ENCODE data around the gene FAM13B. TPM values are rescaled to one million over a fixed set of nuclear protein-coding genes. Genes with fewer than 3 reads are reported as not detected.

FAM13B gene
- total and polyA plus RNA-seq, 2 experiments from 2014 or later = 10.7 to 15.3 TPM

DNA sequence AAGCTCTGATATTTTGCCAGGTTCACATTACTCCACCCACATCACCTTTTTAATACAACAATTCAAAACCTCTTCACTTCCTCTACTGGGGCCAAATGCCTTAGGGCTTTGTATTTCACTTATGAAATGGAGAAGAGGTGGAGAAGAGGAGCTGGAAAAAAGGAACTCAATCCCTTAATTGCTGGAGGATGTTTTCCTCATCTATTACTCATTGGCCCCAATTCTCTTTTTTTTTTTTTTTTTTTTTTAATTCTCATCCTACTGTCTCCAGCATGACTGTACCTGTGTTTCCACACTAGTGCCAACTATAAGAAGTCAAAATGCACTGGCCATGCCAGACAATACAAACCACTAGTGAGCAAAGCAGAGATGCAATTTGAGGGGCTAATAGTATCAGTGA is 20.9 kb downstream of the FAM13B start:
- Histone ChIP-seq H3K4me3 (no peak overlapping the region), H3K4me1 (ENCODE audit: low read depth) (no peaks in the 10 kb centered on the region), H3K27me3 (no peaks in the 10 kb centered on the region), H3K36me3 (peaks cover 43% of the 10 kb centered on the region), H3K27ac (no peak overlapping the region), H3K9me3 (ENCODE audit: low read depth) (no peaks in the 10 kb centered on the region)
- no peak for DNase-seq (ENCODE audit: low read depth in 1 of 2, low spot score in 1 of 2)
- TF ChIP-seq, protein P1, sequence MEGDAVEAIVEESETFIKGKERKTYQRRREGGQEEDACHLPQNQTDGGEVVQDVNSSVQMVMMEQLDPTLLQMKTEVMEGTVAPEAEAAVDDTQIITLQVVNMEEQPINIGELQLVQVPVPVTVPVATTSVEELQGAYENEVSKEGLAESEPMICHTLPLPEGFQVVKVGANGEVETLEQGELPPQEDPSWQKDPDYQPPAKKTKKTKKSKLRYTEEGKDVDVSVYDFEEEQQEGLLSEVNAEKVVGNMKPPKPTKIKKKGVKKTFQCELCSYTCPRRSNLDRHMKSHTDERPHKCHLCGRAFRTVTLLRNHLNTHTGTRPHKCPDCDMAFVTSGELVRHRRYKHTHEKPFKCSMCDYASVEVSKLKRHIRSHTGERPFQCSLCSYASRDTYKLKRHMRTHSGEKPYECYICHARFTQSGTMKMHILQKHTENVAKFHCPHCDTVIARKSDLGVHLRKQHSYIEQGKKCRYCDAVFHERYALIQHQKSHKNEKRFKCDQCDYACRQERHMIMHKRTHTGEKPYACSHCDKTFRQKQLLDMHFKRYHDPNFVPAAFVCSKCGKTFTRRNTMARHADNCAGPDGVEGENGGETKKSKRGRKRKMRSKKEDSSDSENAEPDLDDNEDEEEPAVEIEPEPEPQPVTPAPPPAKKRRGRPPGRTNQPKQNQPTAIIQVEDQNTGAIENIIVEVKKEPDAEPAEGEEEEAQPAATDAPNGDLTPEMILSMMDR (IDR thresholded peaks at IDR 0.05; ENCODE audit: low read depth, low read length) = no peak

DNA sequence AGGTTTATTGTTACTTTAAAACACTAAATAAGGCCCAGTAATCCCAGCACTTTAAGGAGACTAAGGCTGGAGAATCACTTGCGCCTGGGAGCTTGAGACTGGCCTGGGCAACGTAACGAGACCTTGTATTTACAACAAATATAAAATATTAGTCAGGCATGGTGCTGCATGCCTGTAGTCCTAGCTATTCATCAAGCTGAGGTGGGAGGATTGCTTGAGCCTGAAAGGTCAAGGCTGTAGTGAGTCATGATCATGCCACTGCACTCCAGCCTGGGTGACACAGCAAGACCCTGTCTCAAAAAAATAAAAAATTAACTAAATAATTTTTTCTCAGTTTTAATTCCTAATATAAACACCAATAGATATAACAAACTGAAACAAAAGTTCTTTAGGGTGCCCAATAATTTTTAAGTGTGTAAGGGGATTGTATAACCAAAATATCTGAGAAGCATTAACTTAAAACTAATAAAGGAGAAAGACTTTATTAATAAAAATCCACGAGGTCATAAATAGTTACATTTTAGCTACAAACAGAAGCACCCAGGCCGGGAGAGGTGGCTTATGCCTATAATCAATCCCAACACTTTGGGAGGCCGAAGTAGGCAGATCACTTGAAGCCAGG is 32.7 kb downstream of the FAM13B start:
- TF ChIP-seq, protein P1 (IDR thresholded peaks at IDR 0.05; ENCODE audit: low read depth, low read length) = no peak
- H3K9me3 ChIP-seq (ENCODE audit: low read depth) = no peaks in the 10 kb centered on the region
- H3K36me3 ChIP-seq = peaks cover 22% of the 10 kb centered on the region
- peak in 1 of 2 donors; percentile 54 for DNase-seq (ENCODE audit: low read depth in 1 of 2, low spot score in 1 of 2)
- H3K4me1 ChIP-seq (ENCODE audit: low read depth) = no peaks in the 10 kb centered on the region
- H3K27me3 ChIP-seq = no peaks in the 10 kb centered on the region
- no peak overlapping the region for H3K4me3 ChIP-seq
- H3K27ac ChIP-seq = no peak overlapping the region

DNA sequence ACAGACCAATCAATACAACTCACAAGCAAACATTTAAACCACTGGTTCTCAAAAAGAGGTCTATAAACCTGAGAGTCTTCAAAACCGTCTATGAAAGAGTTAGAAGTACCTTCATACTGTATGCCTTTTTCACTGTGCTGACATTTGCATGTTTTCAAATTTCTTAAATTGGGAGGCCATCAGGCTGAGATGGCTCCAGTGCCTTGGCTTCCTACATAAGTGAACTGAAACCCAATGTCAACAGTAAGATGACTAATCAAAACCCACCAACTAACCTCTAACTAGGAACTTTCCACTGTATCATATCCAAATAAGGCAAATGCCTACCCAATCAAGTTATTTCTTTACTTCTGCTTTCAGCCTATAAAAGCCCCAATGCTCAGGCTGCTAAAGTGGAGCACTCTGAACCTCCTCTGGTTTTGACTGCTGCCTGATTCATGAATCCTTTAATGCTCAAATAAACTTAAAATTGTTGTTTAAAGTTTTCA is 35.1 kb downstream of the FAM13B start:
- peaks cover 18% of the 10 kb centered on the region for H3K36me3 ChIP-seq
- no peaks in the 10 kb centered on the region for H3K9me3 ChIP-seq (ENCODE audit: low read depth)
- H3K4me3 ChIP-seq = no peak overlapping the region
- no peaks in the 10 kb centered on the region for H3K27me3 ChIP-seq
- DNase-seq (ENCODE audit: low read depth in 1 of 2, low spot score in 1 of 2) = no peak
- no peaks in the 10 kb centered on the region for H3K4me1 ChIP-seq (ENCODE audit: low read depth)
- H3K27ac ChIP-seq = no peak overlapping the region
- TF ChIP-seq, protein P1 (IDR thresholded peaks at IDR 0.05; ENCODE audit: low read depth, low read length) = no peak

DNA sequence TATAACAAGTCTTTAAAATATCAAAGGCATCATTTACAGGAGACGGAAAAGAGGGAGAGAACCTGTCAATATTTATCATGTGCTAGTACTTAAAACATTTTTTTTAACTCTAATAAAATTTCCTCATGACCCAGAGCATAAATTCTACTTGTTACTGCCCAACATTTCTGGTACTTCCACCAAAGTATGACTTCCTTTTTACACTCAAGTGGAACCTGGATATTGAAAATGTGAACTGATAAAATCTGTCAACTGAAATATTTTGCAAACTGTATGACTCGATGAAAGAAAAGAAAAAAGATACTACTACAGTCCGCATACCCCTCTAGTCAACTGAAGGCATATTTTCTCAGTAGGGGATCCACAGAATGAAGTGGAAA is 37.1 kb downstream of the FAM13B start:
- DNase-seq (ENCODE audit: low read depth in 1 of 2, low spot score in 1 of 2) = peak in 1 of 2 donors; percentile 7
- no peaks in the 10 kb centered on the region for H3K27me3 ChIP-seq
- no peak overlapping the region for H3K27ac ChIP-seq
- TF ChIP-seq, protein P1 (IDR thresholded peaks at IDR 0.05; ENCODE audit: low read depth, low read length) = no peak
- H3K4me3 ChIP-seq = no peak overlapping the region
- no peaks in the 10 kb centered on the region for H3K9me3 ChIP-seq (ENCODE audit: low read depth)
- H3K4me1 ChIP-seq (ENCODE audit: low read depth) = no peaks in the 10 kb centered on the region
- peaks cover 15% of the 10 kb centered on the region for H3K36me3 ChIP-seq

DNA sequence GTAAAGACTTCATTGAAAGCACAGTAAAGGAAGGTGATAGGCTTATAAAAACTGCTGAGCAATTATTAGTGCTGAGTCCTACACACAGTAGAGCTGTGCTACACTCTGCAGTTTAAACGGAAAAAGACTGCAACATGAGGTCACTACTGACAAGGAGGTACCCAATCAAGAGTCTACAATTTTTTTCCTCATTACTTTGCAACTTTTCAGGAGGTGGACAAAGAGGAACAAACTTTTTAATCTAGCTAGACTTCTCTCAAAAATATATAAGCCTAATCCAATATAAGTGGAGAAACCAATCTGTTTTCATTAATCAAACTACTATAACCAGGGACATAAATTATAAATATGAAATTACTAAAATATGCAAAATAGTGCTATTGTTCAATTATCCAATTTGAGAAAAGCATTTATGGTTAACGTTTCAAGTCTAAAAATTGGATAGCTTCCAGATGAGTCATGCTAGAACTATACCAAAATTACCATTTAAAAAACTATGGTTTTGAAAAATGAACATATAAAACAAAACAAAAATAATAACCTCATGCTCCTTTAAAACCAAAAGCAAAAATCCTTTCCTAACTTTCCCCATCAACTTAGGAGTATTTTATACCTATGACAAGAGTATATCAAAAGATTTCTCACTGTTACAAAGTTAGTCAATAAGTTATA is 37.7 kb downstream of the FAM13B start:
- Histone ChIP-seq H3K4me3 (no peak overlapping the region), H3K27ac (no peak overlapping the region), H3K4me1 (ENCODE audit: low read depth) (no peaks in the 10 kb centered on the region), H3K9me3 (ENCODE audit: low read depth) (no peaks in the 10 kb centered on the region), H3K36me3 (peaks cover 14% of the 10 kb centered on the region), H3K27me3 (no peaks in the 10 kb centered on the region)
- TF ChIP-seq, protein P1 (IDR thresholded peaks at IDR 0.05; ENCODE audit: low read depth, low read length) = no peak
- DNase-seq (ENCODE audit: low read depth in 1 of 2, low spot score in 1 of 2) = peak; percentile 1 to 56
